CD4-positive, alpha-beta T cell treated with Interleukin-17A for 4 hours (primary cell): ENCODE results near the gene CHRND.
"Not testable (repeated sequence)": the region's sequence is repeated elsewhere in the genome, so short reads cannot be mapped to it uniquely, and the experiment has no call there.

ENCODE experiments used
- DNase-seq: peaks from one replicate; pipeline ENCODE4 v3.0.0-alpha.2; 2020; ENCODE audit warnings: mixed read lengths

Gene CHRND

GRCh38 chr2:232528746-232529460, 2.9 kb downstream of the CHRND start:
- DNase-seq, result peak; percentile 17

GRCh38 chr2:232529806-232530547, 4.0 kb downstream of the CHRND start:
- no peak for DNase-seq

GRCh38 chr2:232530626-232531260, 4.8 kb downstream of the CHRND start:
- no peak for DNase-seq

DNA sequence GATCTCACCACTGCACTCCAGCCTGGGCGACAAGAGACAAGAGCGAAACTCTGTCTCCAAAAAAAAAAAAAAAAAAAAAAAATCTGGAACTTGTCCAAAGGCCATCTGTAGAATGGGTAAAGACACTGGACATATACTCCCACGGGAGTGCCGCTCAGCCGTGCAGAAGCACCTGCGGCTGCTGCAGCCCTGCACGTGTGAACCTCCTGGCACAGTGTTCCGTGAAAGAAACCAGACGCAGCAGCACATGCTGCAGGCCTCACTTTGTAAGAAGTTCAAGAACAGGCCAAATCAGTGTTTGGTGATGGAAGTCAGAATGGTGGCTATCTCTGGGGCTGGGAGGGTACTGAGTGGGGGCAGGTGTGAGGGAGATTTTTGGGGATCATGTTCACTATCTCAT, 6.5 kb downstream of the CHRND start:
- no peak for DNase-seq

GRCh38 chr2:232532821-232533220, 6.9 kb downstream of the CHRND start:
- not testable (repeated sequence) for DNase-seq

GRCh38 chr2:232533944-232534710, 8.2 kb downstream of the CHRND start:
- no peak for DNase-seq

DNA sequence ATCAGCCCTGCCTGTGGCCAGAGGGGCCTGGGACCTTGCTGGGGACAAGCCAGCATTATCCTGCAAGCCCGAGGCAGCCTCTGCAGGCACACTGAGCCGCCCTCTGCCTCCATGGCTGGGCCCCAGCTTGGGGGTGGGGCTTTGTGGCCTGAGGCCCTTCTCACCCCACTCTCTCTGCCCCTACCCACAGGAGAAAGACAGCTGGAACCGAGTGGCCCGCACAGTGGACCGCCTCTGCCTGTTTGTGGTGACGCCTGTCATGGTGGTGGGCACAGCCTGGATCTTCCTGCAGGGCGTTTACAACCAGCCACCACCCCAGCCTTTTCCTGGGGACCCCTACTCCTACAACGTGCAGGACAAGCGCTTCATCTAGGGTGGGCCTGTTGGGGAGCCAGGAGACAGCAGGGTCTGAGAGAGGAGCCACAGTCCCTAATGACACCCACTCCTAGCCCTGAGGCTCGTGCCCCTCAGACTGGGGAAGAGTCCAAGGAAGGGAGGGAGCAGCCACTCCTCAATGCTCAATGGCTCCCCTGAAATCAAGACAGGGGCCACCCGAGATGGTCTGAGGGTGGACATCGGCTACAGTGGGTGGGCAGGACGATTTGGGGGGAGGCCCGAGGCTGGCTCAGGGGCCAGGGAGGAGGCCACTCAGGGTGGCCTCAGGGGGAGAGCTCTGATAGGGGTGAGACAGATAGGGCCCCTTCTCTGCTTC, 9.1 kb downstream of the CHRND start:
- DNase-seq, result no peak

DNA sequence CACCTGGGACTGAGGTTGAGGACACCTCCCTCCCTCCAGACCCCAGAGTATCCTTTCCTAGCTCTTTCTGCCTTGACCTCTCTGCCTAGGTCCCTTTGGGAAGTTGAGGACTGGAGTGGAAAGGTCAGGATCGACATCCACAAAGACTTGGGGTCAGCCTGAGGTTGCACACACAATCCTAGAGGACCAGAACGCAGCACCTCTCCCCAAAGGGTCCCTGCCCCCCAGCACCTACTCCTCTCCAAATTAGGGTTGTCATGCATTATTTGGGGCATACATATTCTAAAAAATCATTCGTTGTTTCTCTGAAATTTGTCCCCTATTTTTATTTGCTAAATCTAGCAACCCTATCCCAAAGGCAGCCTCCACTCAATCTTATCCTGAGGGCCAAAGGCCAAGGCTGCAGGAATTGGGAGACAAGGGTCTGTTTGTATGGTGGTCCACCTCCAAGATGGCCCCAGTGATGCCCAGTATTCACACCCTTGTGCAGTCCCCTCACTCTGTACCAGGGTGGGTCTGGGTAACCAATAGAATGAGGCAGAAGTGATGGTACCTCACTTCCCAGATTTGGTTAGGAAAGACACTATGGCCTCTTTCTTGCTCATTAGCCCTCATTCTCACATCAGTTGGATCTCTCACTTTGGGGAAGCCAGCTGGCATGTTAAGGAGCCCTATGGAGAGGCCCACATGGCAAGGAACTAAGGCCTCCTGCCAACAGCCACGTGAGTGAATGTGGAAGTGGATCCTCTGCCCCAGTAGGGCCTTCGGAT, 10.0 kb downstream of the CHRND start:
- no peak for DNase-seq

GRCh38 chr2:232537079-232537478, 11.1 kb downstream of the CHRND start:
- DNase-seq, result no peak

GRCh38 chr2:232537499-232537898, 11.5 kb downstream of the CHRND start:
- no peak for DNase-seq

DNA sequence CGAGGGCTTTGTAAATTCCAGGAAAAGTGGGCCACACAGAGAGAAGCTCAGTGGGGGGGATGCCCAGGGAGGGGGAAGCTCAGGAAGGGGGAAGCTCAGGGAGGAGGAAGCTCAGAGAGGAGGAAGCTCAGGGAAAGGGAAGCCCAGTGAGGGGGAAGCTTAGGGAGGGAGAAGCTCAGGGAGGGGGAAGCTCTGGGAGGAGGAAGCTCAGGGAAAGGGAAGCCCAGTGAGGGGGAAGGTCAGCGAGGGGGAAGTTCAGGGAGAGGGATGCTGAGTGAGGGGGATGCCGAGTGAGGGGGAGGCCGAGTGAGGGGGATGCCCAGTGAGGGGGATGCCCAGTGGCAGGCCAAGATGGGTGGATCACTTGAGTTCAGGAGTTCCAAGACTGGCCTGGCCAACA, 12.7 kb downstream of the CHRND start:
- DNase-seq, result no peak

- no peak for DNase-seq
These were observed 13.6 kb downstream of the CHRND start, which contains the start of gene CHRNG for GRCh38 chr2:232539298-232540231. Gene CHRNG (plus strand): TSS chr2:232539692. CDS start chr2:232539748, 56 bp downstream.

- DNase-seq, result no peak
These were observed 14.6 kb downstream of the CHRND start for GRCh38 chr2:232540441-232541041.

GRCh38 chr2:232541195-232541960, 15.4 kb downstream of the CHRND start:
- no peak for DNase-seq

- no peak for DNase-seq
These were observed 16.2 kb downstream of the CHRND start for GRCh38 chr2:232541961-232542714.

DNA sequence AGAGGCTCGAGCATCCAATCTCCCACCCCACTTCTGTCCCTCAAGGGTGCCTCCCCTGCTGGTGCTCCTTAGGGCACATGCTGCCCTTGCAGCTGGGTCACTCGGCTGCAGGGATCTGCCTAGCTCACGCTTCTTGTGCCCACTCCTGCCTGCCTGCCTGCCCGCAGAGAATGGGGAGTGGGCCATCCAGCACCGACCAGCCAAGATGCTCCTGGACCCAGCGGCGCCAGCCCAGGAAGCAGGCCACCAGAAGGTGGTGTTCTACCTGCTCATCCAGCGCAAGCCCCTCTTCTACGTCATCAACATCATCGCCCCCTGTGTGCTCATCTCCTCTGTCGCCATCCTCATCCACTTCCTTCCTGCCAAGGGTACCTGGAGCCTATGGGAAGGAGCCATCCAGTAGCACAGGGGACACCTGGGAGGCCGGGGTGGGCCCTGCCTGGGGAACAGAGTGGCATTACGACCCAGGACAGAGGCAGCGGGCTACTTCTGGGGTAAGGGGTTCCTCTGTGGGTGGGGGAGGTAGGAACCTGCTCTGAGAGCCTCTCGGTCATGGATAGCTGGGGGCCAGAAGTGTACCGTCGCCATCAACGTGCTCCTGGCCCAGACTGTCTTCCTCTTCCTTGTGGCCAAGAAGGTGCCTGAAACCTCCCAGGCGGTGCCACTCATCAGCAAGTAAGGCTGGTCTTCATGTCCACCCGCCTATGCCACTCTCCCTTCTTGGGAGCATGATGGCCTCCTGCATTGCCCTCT, 16.9 kb downstream of the CHRND start:
- DNase-seq, result no peak

DNA sequence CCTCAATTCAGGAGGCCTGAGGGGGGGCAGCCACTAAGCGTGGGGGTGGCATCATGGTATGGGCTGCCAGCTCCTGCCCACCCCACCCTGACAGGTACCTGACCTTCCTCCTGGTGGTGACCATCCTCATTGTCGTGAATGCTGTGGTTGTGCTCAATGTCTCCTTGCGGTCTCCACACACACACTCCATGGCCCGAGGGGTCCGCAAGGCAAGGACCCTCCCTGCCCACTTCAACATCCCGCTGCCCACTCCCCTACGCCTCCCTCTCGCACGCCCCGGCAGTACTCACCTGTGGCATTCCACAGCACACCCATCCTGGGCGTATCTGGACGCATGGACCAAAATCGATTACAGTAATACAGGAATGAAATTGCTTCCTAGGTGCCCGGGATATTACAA, 17.5 kb downstream of the CHRND start:
- no peak for DNase-seq
